ENCODE results near the gene LEO1. TPM values are rescaled to one million over a fixed set of nuclear protein-coding genes. Genes with fewer than 3 reads are reported as not detected.

LEO1 gene
- total RNA-seq, 1 experiment from 2014 or later: 16.9 TPM

DNA sequence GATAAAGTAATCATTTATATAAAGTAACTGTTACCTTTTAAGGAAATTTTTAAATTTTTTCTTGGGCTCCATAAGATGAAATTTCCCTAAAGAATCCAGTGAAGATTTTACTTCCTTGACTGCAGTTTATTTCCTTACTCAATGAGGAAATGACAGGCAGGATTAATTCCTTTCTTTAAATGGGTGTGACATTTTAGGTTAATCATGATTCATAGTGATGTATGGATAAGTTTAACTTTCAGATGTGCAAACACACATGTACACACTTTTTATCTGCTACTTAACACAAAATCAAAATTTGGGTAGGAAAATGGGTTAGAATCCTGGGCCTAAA, 11.2 kb upstream of the LEO1 start:
- Histone ChIP-seq H3K9ac (ENCODE audit: low read length) (no peak overlapping the region), H3K9me2 (replicated peaks; ENCODE audit: insufficient read depth, low read length) (no peaks in the 10 kb centered on the region), H3K79me2 (ENCODE audit: low read length) (no peaks in the 10 kb centered on the region), H2AFZ (ENCODE audit: low read length) (peak overlapping the region; percentile 95; the same call in 1 of the 2 replicates), H3K4me1 (ENCODE audit: low read length) (peaks cover 13% of the 10 kb centered on the region), H3K9me3 (ENCODE audit: low read length) (no peaks in the 10 kb centered on the region), H3K27ac (ENCODE audit: low read length) (no peak overlapping the region), H4K20me1 (ENCODE audit: insufficient read depth, low read depth, low read length) (no peaks in the 10 kb centered on the region), H3K27me3 (ENCODE audit: low read length) (no peaks in the 10 kb centered on the region), H3K4me3 (ENCODE audit: low read length) (no peak overlapping the region), H3K4me2 (ENCODE audit: low read depth, low read length, poor library complexity, severe bottlenecking) (no peak overlapping the region), H3K36me3 (ENCODE audit: insufficient read depth, low read length) (no peaks in the 10 kb centered on the region)
- DNase-seq: no peak

- Histone ChIP-seq H3K9me3 (ENCODE audit: low read length) (no peaks in the 10 kb centered on the region), H3K36me3 (ENCODE audit: insufficient read depth, low read length) (no peaks in the 10 kb centered on the region), H3K4me3 (ENCODE audit: low read length) (peak overlapping the region; percentile 36; the same call in 1 of the 2 replicates), H2AFZ (ENCODE audit: low read length) (peak overlapping the region; percentile 95), H3K4me1 (ENCODE audit: low read length) (peaks cover 13% of the 10 kb centered on the region), H3K27me3 (ENCODE audit: low read length) (no peaks in the 10 kb centered on the region), H3K79me2 (ENCODE audit: low read length) (no peaks in the 10 kb centered on the region), H3K27ac (ENCODE audit: low read length) (no peak overlapping the region), H4K20me1 (ENCODE audit: insufficient read depth, low read depth, low read length) (no peaks in the 10 kb centered on the region), H3K9ac (ENCODE audit: low read length) (peak overlapping the region; percentile 56), H3K4me2 (ENCODE audit: low read depth, low read length, poor library complexity, severe bottlenecking) (peak overlapping the region; percentile 62), H3K9me2 (replicated peaks; ENCODE audit: insufficient read depth, low read length) (no peaks in the 10 kb centered on the region)
- DNase-seq: peak; percentile 90
These were observed 10.6 kb upstream of the LEO1 start for GRCh38 chr15:51982013-51982769.

DNA sequence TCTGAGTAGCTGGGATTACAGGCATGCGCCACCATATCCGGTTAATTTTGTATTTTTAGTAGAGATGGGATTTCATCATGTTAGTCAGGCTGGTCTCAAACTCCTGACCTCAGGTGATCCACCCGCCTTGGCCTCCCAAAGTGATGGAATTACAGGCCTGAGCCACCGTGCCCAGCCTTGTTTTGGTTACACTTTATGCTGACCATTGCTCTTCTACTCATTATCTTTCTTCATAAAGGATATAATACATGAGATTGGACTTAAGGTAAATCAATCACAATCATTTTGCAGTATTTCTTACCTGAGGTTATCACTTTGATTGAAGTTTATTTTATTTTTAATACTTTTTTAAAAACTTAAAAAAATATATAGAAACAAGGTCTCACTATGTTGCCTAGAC, 2.2 kb upstream of the LEO1 start:
- H3K4me3 ChIP-seq (ENCODE audit: low read length): no peak overlapping the region
- H3K79me2 ChIP-seq (ENCODE audit: low read length): peaks cover 33% of the 10 kb centered on the region
- no peaks in the 10 kb centered on the region for H3K27me3 ChIP-seq (ENCODE audit: low read length)
- H3K27ac ChIP-seq (ENCODE audit: low read length): no peak overlapping the region
- H2AFZ ChIP-seq (ENCODE audit: low read length): no peak overlapping the region
- H3K9ac ChIP-seq (ENCODE audit: low read length): no peak overlapping the region
- no peaks in the 10 kb centered on the region for H3K9me3 ChIP-seq (ENCODE audit: low read length)
- peaks cover 13% of the 10 kb centered on the region for H3K4me1 ChIP-seq (ENCODE audit: low read length)
- DNase-seq: no peak
- H3K36me3 ChIP-seq (ENCODE audit: insufficient read depth, low read length): no peaks in the 10 kb centered on the region
- peaks cover 7% of the 10 kb centered on the region; the same call in 1 of the 2 replicates for H4K20me1 ChIP-seq (ENCODE audit: insufficient read depth, low read depth, low read length)
- no peak overlapping the region for H3K4me2 ChIP-seq (ENCODE audit: low read depth, low read length, poor library complexity, severe bottlenecking)
- no peaks in the 10 kb centered on the region for H3K9me2 ChIP-seq (replicated peaks; ENCODE audit: insufficient read depth, low read length)

GRCh38 chr15:51973220-51973619, 1.6 kb upstream of the LEO1 start:
- H3K9ac ChIP-seq (ENCODE audit: low read length): no peak overlapping the region
- H3K4me1 ChIP-seq (ENCODE audit: low read length): peaks cover 13% of the 10 kb centered on the region
- no peaks in the 10 kb centered on the region for H3K36me3 ChIP-seq (ENCODE audit: insufficient read depth, low read length)
- no peak overlapping the region for H3K4me3 ChIP-seq (ENCODE audit: low read length)
- no peaks in the 10 kb centered on the region for H3K27me3 ChIP-seq (ENCODE audit: low read length)
- no peak for DNase-seq
- peak overlapping the region; percentile 87 for H3K4me2 ChIP-seq (ENCODE audit: low read depth, low read length, poor library complexity, severe bottlenecking)
- H3K27ac ChIP-seq (ENCODE audit: low read length): no peak overlapping the region
- H2AFZ ChIP-seq (ENCODE audit: low read length): no peak overlapping the region
- no peaks in the 10 kb centered on the region for H3K9me2 ChIP-seq (replicated peaks; ENCODE audit: insufficient read depth, low read length)
- H3K9me3 ChIP-seq (ENCODE audit: low read length): no peaks in the 10 kb centered on the region
- peaks cover 39% of the 10 kb centered on the region for H3K79me2 ChIP-seq (ENCODE audit: low read length)
- H4K20me1 ChIP-seq (ENCODE audit: insufficient read depth, low read depth, low read length): peaks cover 7% of the 10 kb centered on the region; the same call in 1 of the 2 replicates

DNA sequence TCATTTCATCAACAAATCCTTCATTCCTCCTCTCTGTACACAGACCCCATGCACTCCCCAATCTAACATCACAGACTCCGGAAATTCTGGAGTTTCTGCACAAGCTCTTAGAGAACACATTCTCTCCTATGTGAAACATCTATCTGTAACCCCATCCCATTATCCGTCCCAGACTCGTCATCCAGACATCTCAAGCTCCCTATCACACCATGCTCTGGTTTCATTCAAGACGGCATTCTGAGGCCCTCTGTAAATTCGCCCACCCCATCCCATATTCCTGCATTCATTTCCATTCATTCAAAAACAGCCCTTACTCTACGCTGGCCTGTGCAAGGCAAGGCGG, 575 bp downstream of the LEO1 start:
- Histone ChIP-seq H3K36me3 (ENCODE audit: insufficient read depth, low read length) (peaks cover 4% of the 10 kb centered on the region; the same call in 1 of the 2 replicates), H3K4me1 (ENCODE audit: low read length) (peaks cover 13% of the 10 kb centered on the region), H3K27ac (ENCODE audit: low read length) (peak overlapping the region; percentile 64), H3K9ac (ENCODE audit: low read length) (peak overlapping the region; percentile 92), H3K9me3 (ENCODE audit: low read length) (no peaks in the 10 kb centered on the region), H3K9me2 (replicated peaks; ENCODE audit: insufficient read depth, low read length) (no peaks in the 10 kb centered on the region), H4K20me1 (ENCODE audit: insufficient read depth, low read depth, low read length) (peaks cover 7% of the 10 kb centered on the region; the same call in 1 of the 2 replicates), H3K4me3 (ENCODE audit: low read length) (peak overlapping the region; percentile 92), H2AFZ (ENCODE audit: low read length) (peak overlapping the region; percentile 88), H3K79me2 (ENCODE audit: low read length) (peaks cover 61% of the 10 kb centered on the region), H3K27me3 (ENCODE audit: low read length) (no peaks in the 10 kb centered on the region), H3K4me2 (ENCODE audit: low read depth, low read length, poor library complexity, severe bottlenecking) (peak overlapping the region; percentile 87)
- no peak for DNase-seq

DNA sequence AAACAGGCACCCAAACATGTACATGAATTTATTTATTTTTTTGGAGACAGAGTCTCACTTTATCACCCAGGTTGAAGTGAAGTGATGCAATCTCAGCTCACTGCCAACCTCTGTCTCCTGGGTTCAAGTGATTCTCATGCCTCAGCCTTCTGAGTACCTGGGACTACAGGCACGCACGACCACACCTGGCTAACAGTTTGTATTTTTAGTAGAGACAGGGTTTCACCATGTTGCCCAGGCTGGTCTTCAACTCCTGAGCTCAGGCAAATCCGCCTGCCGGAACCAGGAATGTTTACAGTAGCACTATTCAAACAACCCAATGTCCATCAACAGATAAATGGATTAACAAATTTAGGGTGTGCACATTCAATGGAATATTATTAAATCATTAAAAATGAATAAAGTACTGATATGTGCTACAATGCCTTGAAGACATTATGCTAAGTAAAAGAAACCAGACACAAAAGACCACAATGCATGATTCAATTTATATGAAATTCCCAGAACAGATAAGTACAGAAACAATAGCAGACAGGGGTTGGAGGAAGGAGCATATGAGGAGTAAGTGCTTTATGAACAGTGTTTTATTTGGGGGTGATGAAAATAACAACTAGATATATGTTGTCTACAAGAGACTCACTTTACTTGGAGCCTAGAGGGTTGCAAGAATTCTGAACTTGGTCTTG, 1.3 kb downstream of the LEO1 start:
- peak overlapping the region; percentile 92 for H3K4me3 ChIP-seq (ENCODE audit: low read length)
- DNase-seq: no peak
- H3K27ac ChIP-seq (ENCODE audit: low read length): peak overlapping the region; percentile 64; the same call in 1 of the 2 replicates

DNA sequence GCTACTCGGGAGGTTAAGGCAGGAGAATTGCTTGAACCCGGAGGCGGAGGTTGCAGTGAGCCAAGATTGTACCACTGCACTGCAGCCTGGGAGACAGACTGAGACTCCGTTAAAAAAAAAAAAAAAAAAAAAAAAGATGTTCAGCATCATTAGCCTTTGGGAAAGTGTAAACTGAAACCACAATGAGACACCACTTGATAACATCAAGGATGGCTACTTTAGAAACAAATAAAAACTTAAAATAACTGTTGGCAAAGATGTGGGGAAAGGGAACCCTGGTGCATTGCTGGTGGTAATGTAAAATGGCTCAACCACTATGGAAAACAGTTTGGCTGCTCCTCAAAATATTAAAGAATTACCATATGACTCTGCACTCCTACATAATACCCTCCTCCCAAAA, 1.9 kb downstream of the LEO1 start:
- H3K9me3 ChIP-seq (ENCODE audit: low read length): no peaks in the 10 kb centered on the region
- no peak for DNase-seq
- H3K9me2 ChIP-seq (replicated peaks; ENCODE audit: insufficient read depth, low read length): no peaks in the 10 kb centered on the region
- H3K36me3 ChIP-seq (ENCODE audit: insufficient read depth, low read length): peaks cover 12% of the 10 kb centered on the region; the same call in 1 of the 2 replicates
- H2AFZ ChIP-seq (ENCODE audit: low read length): no peak overlapping the region
- peaks cover 74% of the 10 kb centered on the region for H3K79me2 ChIP-seq (ENCODE audit: low read length)
- H3K27ac ChIP-seq (ENCODE audit: low read length): peak overlapping the region; percentile 64; the same call in 1 of the 2 replicates
- peaks cover 17% of the 10 kb centered on the region for H3K4me1 ChIP-seq (ENCODE audit: low read length)
- peak overlapping the region; percentile 92 for H3K4me3 ChIP-seq (ENCODE audit: low read length)
- H4K20me1 ChIP-seq (ENCODE audit: insufficient read depth, low read depth, low read length): peaks cover 7% of the 10 kb centered on the region; the same call in 1 of the 2 replicates
- H3K27me3 ChIP-seq (ENCODE audit: low read length): no peaks in the 10 kb centered on the region
- peak overlapping the region; percentile 87 for H3K4me2 ChIP-seq (ENCODE audit: low read depth, low read length, poor library complexity, severe bottlenecking)
- H3K9ac ChIP-seq (ENCODE audit: low read length): peak overlapping the region; percentile 92

More for the DNA sequence above, 1.3 kb downstream of the LEO1 start:
- Histone ChIP-seq H3K4me1 (ENCODE audit: low read length) (peaks cover 17% of the 10 kb centered on the region), H4K20me1 (ENCODE audit: insufficient read depth, low read depth, low read length) (peaks cover 7% of the 10 kb centered on the region; the same call in 1 of the 2 replicates), H3K36me3 (ENCODE audit: insufficient read depth, low read length) (peaks cover 9% of the 10 kb centered on the region; the same call in 1 of the 2 replicates), H3K4me2 (ENCODE audit: low read depth, low read length, poor library complexity, severe bottlenecking) (peak overlapping the region; percentile 87), H3K79me2 (ENCODE audit: low read length) (peaks cover 68% of the 10 kb centered on the region), H3K9me3 (ENCODE audit: low read length) (no peaks in the 10 kb centered on the region), H3K9me2 (replicated peaks; ENCODE audit: insufficient read depth, low read length) (no peaks in the 10 kb centered on the region), H3K27me3 (ENCODE audit: low read length) (no peaks in the 10 kb centered on the region), H2AFZ (ENCODE audit: low read length) (no peak overlapping the region), H3K9ac (ENCODE audit: low read length) (peak overlapping the region; percentile 92)

DNA sequence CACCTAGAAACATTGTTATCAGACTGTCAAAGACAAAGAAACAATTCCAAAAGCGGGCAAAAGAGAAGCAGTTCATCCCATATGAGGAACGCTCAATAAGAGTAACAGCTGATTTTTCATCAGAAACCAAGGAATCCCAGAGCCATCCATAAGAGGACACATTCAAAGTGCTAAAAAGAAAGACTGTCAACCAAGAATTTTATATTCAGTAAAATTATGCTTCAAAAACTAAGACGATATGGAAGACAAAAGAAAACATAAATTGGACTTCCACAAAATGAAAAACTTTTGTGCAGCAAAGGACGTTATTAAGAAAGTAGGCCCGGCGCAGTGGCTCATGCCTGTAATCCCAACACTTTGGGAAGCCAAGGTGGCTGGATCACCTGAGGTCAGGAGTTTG, 4.0 kb downstream of the LEO1 start:
- H3K27ac ChIP-seq (ENCODE audit: low read length): no peak overlapping the region
- H3K9me3 ChIP-seq (ENCODE audit: low read length): no peaks in the 10 kb centered on the region
- no peaks in the 10 kb centered on the region for H3K27me3 ChIP-seq (ENCODE audit: low read length)
- no peak overlapping the region for H2AFZ ChIP-seq (ENCODE audit: low read length)
- no peak overlapping the region for H3K9ac ChIP-seq (ENCODE audit: low read length)
- peaks cover 7% of the 10 kb centered on the region; the same call in 1 of the 2 replicates for H4K20me1 ChIP-seq (ENCODE audit: insufficient read depth, low read depth, low read length)
- peaks cover 91% of the 10 kb centered on the region for H3K79me2 ChIP-seq (ENCODE audit: low read length)
- DNase-seq: no peak
- H3K36me3 ChIP-seq (ENCODE audit: insufficient read depth, low read length): peaks cover 16% of the 10 kb centered on the region; the same call in 1 of the 2 replicates
- H3K9me2 ChIP-seq (replicated peaks; ENCODE audit: insufficient read depth, low read length): no peaks in the 10 kb centered on the region
- H3K4me2 ChIP-seq (ENCODE audit: low read depth, low read length, poor library complexity, severe bottlenecking): no peak overlapping the region
- H3K4me3 ChIP-seq (ENCODE audit: low read length): no peak overlapping the region
- peaks cover 17% of the 10 kb centered on the region for H3K4me1 ChIP-seq (ENCODE audit: low read length)
